Skin epidermis (tissue), 12 donors: ENCODE measurements around the gene LGI4.
"Not testable (repeated sequence)": the region's sequence is repeated elsewhere in the genome, so short reads cannot be mapped to it uniquely, and the experiment has no call there.

Source experiments
- H3K27ac ChIP-seq, 21 experiments: fragments of 200-600 bp; sonication (generic) in 11 of 21; one replicate each; pipeline ENCODE4 v1.5.0; 2020; ENCODE audit warnings: mild to moderate bottlenecking in 3 of 21, inconsistent platforms in 2 of 21, moderate library complexity in 2 of 21
- H3K4me3 ChIP-seq, 7 experiments: fragments of 200-600 bp; sonication (generic) in 2 of 7; one replicate each; pipeline ENCODE4 v1.5.0; 2020; ENCODE audit warnings: inconsistent platforms in 2 of 7, mild to moderate bottlenecking in 2 of 7, moderate library complexity in 1 of 7

The LGI4 gene

GRCh38 chr19:35143818-35144217 is 9.0 kb upstream of the LGI4 start:
- H3K4me3 ChIP-seq = no peak overlapping the region
- H3K27ac ChIP-seq = no peak overlapping the region

- Histone ChIP-seq H3K4me3 (peak within 1 kb of the TSS in 3 of 7 experiments; percentile 2 to 9 (median 8)), H3K27ac (peak within 1 kb of the TSS in 4 of 21 experiments; percentile 3 to 26 (median 16))
These were observed 8.4 kb upstream of the LGI4 start, which contains the start of gene FXYD7 for GRCh38 chr19:35143231-35143715. Gene FXYD7 (plus strand): TSS chr19:35143255. CDS start chr19:35143334, 79 bp downstream.

- Histone ChIP-seq H3K27ac (peak overlapping the region in 4 of 21 experiments; percentile 3 to 26 (median 16)), H3K4me3 (peak overlapping the region in 3 of 7 experiments; percentile 2 to 9 (median 8))
These were observed 7.9 kb upstream of the LGI4 start for GRCh38 chr19:35142606-35143230.

GRCh38 chr19:35141837-35142605 is 7.2 kb upstream of the LGI4 start:
- peak overlapping the region in 5 of 21 experiments; percentile 8 to 44 (median 24) for H3K27ac ChIP-seq
- peak overlapping the region in 3 of 7 experiments; percentile 4 to 28 (median 10) for H3K4me3 ChIP-seq

- peak overlapping the region in 10 of 21 experiments; percentile 52 to 93 (median 76) for H3K27ac ChIP-seq
- H3K4me3 ChIP-seq = peak overlapping the region in 5 of 7 experiments; percentile 4 to 34 (median 17)
These were observed 6.3 kb upstream of the LGI4 start for GRCh38 chr19:35140962-35141836.

GRCh38 chr19:35140207-35140961 is 5.5 kb upstream of the LGI4 start:
- H3K4me3 ChIP-seq = peak overlapping the region in 3 of 7 experiments; percentile 16 to 34 (median 17)
- peak overlapping the region in 16 of 21 experiments; percentile 27 to 93 (median 67) for H3K27ac ChIP-seq

- H3K4me3 ChIP-seq = peak within 1 kb of the TSS in 2 of 7 experiments; percentile 17 to 34
- peak within 1 kb of the TSS; percentile 27 to 93 (median 70) for H3K27ac ChIP-seq
These were observed 3.5 kb upstream of the LGI4 start, which contains the start of gene FXYD1 for GRCh38 chr19:35138305-35138892. Gene FXYD1 (plus strand): TSS chr19:35138824. CDS start chr19:35140080, 1,256 bp downstream.

GRCh38 chr19:35136977-35137702 is 2.3 kb upstream of the LGI4 start:
- H3K27ac ChIP-seq = peak overlapping the region in 8 of 21 experiments; percentile 8 to 93 (median 40)

GRCh38 chr19:35136231-35136630 is 1.4 kb upstream of the LGI4 start:
- Histone ChIP-seq H3K4me3 (no peak overlapping the region), H3K27ac (peak overlapping the region in 3 of 21 experiments; percentile 55 to 93 (median 90))

More at GRCh38 chr19:35136977-35137702, 2.3 kb upstream of the LGI4 start:
- H3K4me3 ChIP-seq = no peak overlapping the region

GRCh38 chr19:35135389-35135909 is 590 bp upstream of the LGI4 start:
- H3K27ac ChIP-seq = peak overlapping the region in 13 of 21 experiments; percentile 18 to 78 (median 47)
- H3K4me3 ChIP-seq = peak overlapping the region in 1 of 7 experiments; percentile 11

- peak overlapping the region in 5 of 21 experiments; percentile 50 to 78 (median 65) for H3K27ac ChIP-seq
- peak overlapping the region in 1 of 7 experiments; percentile 1 for H3K4me3 ChIP-seq
These were observed 1.0 kb downstream of the LGI4 start for GRCh38 chr19:35133826-35134225.

GRCh38 chr19:35132254-35132653 is 2.6 kb downstream of the LGI4 start:
- no peak overlapping the region for H3K4me3 ChIP-seq
- H3K27ac ChIP-seq = no peak overlapping the region

GRCh38 chr19:35130761-35131720 is 3.8 kb downstream of the LGI4 start:
- no peak overlapping the region for H3K27ac ChIP-seq

GRCh38 chr19:35129724-35130274 is 5.1 kb downstream of the LGI4 start:
- not testable (repeated sequence) for H3K4me3 ChIP-seq, H3K27ac ChIP-seq

More at GRCh38 chr19:35130761-35131720, 3.8 kb downstream of the LGI4 start:
- H3K4me3 ChIP-seq = no peak overlapping the region

GRCh38 chr19:35128398-35129057 is 6.3 kb downstream of the LGI4 start:
- Histone ChIP-seq H3K4me3 (no peak overlapping the region), H3K27ac (peak overlapping the region in 1 of 21 experiments; percentile 15)
